Inflammatory macrophage (primary cell): ENCODE results near the gene PLXNA3.

ENCODE experiments used
- DNase-seq, 2 donors: peaks; one replicate each; pipeline ENCODE4 v3.0.0-alpha.2; 2020 to 2022

Gene PLXNA3

DNA sequence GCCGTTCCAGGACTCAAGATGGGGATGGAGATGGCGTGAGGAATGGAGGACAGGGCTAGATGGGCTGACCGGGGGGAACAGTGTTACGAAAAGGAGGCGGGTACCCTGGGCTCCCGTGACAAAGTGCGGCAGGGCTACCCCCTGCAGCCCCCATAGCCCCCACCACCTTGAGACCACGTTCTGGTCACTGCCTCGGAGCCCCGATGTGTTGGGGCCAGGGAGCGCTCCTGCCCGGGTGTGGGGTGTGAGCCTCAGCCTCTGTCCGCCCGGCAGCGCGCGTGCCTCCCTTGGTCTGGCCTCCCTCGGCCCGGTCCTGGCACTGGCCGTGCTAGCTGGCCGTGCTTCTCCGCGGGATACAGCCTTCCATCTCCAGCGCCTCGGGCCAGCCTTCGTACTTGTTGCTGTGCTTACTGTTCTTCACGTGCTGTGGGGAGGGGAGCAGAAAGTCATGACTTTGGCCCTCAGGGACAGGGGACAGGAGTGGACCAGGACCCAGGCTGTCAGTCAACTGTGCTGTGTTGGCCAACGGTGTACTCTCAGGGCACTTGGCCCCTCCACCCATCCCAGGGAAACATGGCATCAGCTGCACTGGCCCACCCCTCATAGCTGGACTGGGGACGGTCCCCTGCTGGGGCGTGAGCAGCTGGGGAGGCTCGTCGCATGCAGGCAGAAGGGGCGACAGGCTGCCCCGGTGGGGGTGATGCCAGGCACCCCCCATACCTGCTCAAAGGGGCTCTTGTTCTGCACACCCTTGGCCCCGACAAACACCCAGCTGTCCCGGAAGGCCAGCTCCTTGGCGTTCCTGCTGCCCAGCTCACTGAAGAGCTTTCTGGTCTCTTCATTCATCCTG lies 48.6 kb downstream of the PLXNA3 start:
- no peak for DNase-seq

GRCh38 chrX:154507673-154508383 lies 49.7 kb downstream of the PLXNA3 start:
- DNase-seq, result no peak

DNA sequence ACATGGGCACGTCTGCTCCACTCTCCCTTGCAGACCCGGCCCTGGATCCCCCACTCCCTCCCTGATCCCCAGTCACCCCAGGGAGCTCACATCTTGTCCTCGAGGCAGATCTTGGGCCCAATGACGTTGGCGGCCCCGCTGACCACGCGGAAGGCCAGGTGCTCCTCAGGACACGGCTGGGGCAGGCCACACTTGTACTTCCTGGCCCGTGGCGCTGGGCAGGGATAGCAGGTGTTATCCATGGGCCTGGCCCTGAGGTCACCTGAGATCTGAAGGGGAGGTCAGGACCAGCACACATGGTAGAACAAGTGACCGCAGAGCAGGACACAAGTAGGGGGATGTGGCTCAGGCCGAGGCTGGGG lies 50.3 kb downstream of the PLXNA3 start:
- no peak for DNase-seq

DNA sequence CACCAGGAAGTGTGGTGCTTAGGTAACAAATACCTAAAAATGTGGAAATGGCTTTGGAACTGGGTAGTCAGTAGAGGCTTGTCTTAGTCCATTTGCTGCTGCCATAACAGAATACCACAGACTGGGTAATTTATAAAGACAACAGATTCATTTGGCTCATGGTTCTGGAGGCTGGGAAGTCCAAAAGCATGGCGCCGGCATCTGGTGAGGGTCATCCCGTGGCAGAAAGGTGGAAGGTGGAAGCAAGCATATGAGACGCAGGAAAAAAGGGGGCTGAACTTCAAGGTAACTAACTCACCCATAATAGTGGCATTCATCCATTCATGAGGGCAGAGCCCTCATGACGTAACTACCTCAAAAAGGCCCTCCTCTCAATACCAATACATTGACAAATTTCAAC lies 51.4 kb downstream of the PLXNA3 start:
- no peak for DNase-seq

- no peak for DNase-seq
Observed at GRCh38 chrX:154511761-154512160, 53.7 kb downstream of the PLXNA3 start.

DNA sequence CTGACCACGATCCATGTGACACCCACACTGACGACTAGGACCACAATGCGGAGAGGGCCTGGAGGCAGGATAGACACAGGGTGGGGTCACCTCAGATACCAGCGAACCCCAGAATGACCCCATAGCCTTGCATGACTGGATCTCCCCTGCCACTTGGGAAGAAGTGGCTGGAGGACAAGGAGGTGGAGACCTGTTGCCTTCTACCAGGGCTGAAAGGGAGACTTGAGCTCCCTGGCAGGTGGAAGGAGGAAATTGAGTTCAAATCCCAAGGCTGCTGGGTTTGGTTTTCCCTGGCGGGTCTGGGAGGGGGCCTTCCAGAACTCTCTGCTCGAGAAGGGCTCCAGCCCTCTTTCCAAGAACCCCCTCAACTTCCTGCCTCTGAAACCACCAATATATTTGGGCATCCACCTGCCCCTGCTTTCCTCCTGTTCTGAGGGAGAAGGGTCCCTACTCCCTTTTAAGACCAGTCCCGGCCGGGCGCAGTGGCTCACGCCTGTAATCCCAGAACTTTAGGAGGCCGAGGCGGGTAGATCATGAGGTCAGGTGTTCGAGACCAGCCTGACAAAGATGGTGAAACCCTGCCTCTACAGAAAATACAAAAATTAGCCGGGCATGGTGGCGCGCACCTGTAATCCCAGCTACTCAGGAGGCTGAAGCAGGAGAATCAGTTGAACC lies 54.9 kb downstream of the PLXNA3 start:
- DNase-seq, result no peak

- peak in 1 of 2 donors; percentile 34 for DNase-seq
Observed at GRCh38 chrX:154513716-154514115, 55.6 kb downstream of the PLXNA3 start.

GRCh38 chrX:154515090-154515965 lies 57.2 kb downstream of the PLXNA3 start:
- DNase-seq, result no peak

- peak; percentile 88 to 91 for DNase-seq
Observed at GRCh38 chrX:154515966-154516655, 58.0 kb downstream of the PLXNA3 start, which contains the start of gene FAM3A. Gene FAM3A (minus strand): TSS chrX:154516232. CDS start chrX:154515772, 460 bp downstream.

DNA sequence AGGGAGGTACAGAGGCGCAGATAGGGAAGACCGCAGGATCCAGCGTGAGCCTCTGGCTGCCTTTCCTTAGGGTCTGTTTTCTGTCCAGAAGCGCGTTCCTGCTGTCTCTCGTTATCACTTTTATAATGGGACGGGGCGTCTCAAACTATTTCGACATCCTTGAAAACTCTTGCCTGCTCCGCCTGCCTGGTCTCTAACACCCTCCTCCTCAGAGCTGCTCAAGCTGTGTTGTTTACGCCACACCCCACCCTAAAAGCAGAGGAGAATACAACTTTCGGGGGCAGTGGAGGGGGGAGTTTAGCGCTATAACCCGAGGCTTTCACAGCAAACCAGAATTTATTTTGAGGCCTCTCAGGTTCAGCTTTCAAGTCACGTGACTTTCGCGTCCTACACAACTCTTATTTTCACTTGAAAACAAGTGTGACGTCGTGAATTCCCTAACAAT lies 58.6 kb downstream of the PLXNA3 start:
- DNase-seq, result no peak

DNA sequence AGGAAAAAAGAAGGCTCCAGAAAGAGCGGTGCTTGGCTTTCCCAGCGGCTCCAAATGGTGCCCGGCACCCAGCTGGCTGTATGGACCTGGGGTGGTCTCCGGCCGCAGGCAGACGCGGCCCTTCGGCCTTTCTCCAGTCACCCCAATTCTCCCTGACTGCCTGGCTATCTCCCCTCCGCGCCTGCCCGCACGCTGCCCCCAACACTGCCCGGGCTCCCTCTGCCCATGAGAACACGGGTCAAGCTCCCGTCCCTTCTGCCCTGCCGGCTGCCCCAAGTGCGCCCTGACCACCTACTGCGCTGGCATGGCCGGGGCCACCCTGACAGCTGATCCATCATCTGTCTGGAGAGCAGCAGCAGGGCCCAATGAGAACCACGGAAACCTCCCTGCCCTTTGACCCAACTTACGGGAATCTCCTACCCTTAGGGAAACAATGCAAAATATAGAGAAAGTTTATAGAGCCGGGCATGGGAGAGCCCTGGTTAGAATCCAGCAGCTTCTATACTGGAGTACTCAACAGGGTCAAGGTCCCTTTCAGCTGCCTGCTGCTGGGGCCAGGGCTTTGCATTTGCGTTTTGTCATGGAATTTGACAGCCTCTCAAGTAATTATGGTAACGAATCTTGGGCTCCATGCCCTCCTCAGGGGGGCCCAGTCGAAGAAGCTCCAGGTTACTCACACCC lies 59.2 kb downstream of the PLXNA3 start:
- no peak for DNase-seq

- DNase-seq, result no peak
Observed at GRCh38 chrX:154519389-154519788, 61.3 kb downstream of the PLXNA3 start.

DNA sequence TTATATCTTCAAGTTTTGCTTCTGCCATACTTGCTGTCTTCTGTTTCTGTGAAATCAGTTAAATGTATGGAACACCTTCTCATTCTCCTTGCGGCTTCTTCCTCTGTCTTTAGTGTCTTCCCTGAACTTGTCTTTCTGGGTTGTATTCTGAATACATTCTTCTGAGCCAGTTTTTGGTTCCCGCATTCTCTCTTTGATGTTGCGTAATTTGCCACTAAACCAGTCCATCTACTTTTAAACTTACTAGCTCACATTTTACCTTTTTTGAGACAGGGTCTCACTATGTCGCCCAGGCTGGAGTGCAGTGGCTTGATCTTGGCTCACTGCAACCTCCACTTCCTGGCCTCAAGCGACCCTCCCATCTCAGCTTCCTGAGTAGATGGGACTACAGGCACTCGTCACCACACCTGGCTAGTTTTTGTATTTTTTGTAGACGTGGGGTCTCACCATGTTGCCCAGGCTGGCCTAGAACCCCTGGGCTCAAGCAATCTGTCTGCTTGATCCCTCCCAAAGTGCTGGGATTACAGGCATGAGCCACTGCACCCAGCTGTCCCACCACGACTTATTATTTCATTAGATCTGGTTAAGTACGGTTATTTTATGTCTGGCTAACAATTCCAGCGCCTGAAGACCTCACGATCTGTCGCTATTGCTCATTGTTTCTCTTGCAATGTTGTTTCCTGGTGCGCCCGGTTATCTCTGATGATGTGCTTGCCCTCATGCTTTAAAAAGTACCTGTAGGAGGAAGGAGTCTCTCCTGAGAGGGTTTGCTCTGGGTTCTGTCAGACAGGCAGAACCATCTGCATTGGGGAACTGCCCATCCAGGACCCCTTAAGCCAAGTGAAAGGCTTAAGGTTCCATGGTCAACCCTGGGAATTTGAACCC lies 67.8 kb downstream of the PLXNA3 start:
- no peak for DNase-seq

GRCh38 chrX:154526901-154527675 lies 69.0 kb downstream of the PLXNA3 start:
- DNase-seq, result peak; percentile 65 to 68
